Breast epithelium (tissue), 4 donors: ENCODE measurements around the gene OGA. TPM values are rescaled to one million over a fixed set of nuclear protein-coding genes. Genes with fewer than 3 reads are reported as not detected.
"Not testable (repeated sequence)": the region's sequence is repeated elsewhere in the genome, so short reads cannot be mapped to it uniquely, and the experiment has no call there.

ENCODE experiments used
- DNase-seq, 2 donors: peaks; one replicate each; pipeline ENCODE4 v3.0.0-alpha.2; 2019; ENCODE audit warnings: low spot score in 2 of 2
- H3K27ac ChIP-seq, 2 donors: fragments of 200-600 bp; sonication (generic) in 1 of 2; one replicate each; pipeline ENCODE4 v1.5.1; 2016 to 2019; ENCODE audit warnings: mild to moderate bottlenecking in 1 of 2
- H3K27me3 ChIP-seq, 2 donors: fragments of 200-600 bp; sonication (generic) in 1 of 2; one replicate each; pipeline versions ENCODE4 v1.5.1 to v1.6.0; 2017 to 2019; ENCODE audit warnings: control low read depth in 1 of 2, mild to moderate bottlenecking in 1 of 2
- H3K36me3 ChIP-seq: fragments of 200-600 bp; one replicate; pipeline ENCODE4 v1.5.1; 2019
- H3K4me1 ChIP-seq, 2 donors: fragments of 200-600 bp; sonication (generic); one replicate each; pipeline ENCODE4 v1.5.1; 2016 to 2019; ENCODE audit warnings: control low read depth in 1 of 2
- H3K4me3 ChIP-seq, 3 donors: fragments of 200-600 bp; sonication (generic); 1 replicate in 2 of 3; 2 replicates in 1 of 3; pipeline ENCODE4 v1.5.1; 2016 to 2019; ENCODE audit warnings: mild to moderate bottlenecking in 3 of 3, moderate library complexity in 2 of 3
- H3K9me3 ChIP-seq, 2 donors: fragments of 200-600 bp; sonication (generic) in 1 of 2; one replicate each; pipeline ENCODE4 v1.5.1; 2016 to 2019; ENCODE audit warnings: control low read depth in 1 of 2
- CTCF ChIP-seq, 3 donors: fragments of 450-650 bp; IDR thresholded peaks; one replicate each; pipeline ENCODE4 v1.5.1; 2016 to 2017; ENCODE audit warnings: antibody characterized with exemption in 3 of 3, mild to moderate bottlenecking in 3 of 3, moderate library complexity in 3 of 3
- POLR2A ChIP-seq: fragments of 450-650 bp; IDR thresholded peaks from one replicate; pipeline ENCODE4 v1.6.1; 2016; ENCODE audit warnings: antibody characterized with exemption, mild to moderate bottlenecking, moderate library complexity
- POLR2AphosphoS5 ChIP-seq, 3 donors: sonication (generic); formaldehyde crosslinking; IDR thresholded peaks; one replicate each; pipeline ENCODE4 v1.6.1; 2017; ENCODE audit warnings: antibody characterized with exemption in 3 of 3
- intact Hi-C: fragments of 100-400 bp; cut with DNase I; formaldehyde crosslinking; loops from one replicate; pipeline ENCODE4 v1.15.1; 2023; ENCODE audit warnings: low total_unique reads
- total RNA-seq, 3 donors: library from RNA; depleted of rRNA; stranded (reverse); fragments of >200 nt; gene quantifications; one replicate each; pipeline ENCODE4 v1.1.0, GENCODE V29; 2016

Gene OGA
- total RNA-seq, 3 donors from 2014 or later, result 169 to 200 (median 181) TPM

DNA sequence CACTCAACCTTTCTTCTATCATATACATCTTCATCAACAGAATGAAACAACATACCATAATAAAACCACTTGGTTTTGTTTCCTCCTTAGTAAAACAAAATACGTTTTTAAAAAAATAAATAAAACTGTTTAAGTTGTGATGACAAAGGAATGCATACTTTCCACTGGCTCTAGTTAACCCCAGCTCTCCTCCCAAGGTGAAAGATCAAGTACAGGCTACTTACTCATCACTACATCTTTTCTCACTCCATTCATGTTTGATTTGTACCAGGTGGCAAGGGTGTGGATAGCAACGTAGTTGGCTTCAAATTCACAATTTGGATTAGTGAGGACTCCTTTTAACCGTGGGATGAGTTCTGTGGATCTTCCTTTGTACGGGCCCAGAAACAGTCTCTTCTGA, 14.7 kb downstream of the OGA start:
- intact Hi-C loops, result no loop called here
- Histone ChIP-seq H3K4me1 (no peaks in the 10 kb centered on the region), H3K27ac (no peak overlapping the region), H3K9me3 (no peaks in the 10 kb centered on the region), H3K36me3 (peaks cover 14% of the 10 kb centered on the region), H3K4me3 (no peak overlapping the region), H3K27me3 (no peaks in the 10 kb centered on the region)
- TF ChIP-seq CTCF (IDR thresholded peaks at IDR 0.05), result no peak
- TF ChIP-seq POLR2A, result no peak
- no peak for TF ChIP-seq POLR2AphosphoS5 (IDR thresholded peaks at IDR 0.05)
- no peak for DNase-seq

- Histone ChIP-seq H3K27me3 (no peaks in the 10 kb centered on the region), H3K27ac (no peak overlapping the region), H3K36me3 (peaks cover 13% of the 10 kb centered on the region), H3K4me3 (no peak overlapping the region), H3K4me1 (no peaks in the 10 kb centered on the region), H3K9me3 (no peaks in the 10 kb centered on the region)
- no peak for DNase-seq
- TF ChIP-seq POLR2A (no peak), CTCF (IDR thresholded peaks at IDR 0.05) (no peak), POLR2AphosphoS5 (IDR thresholded peaks at IDR 0.05) (no peak)
- intact Hi-C loops, result no loop called here
These were observed 20.7 kb downstream of the OGA start for GRCh38 chr10:101797403-101798059.

GRCh38 chr10:101793526-101793925, 24.7 kb downstream of the OGA start:
- Histone ChIP-seq H3K4me1 (no peaks in the 10 kb centered on the region), H3K27me3 (no peaks in the 10 kb centered on the region), H3K9me3 (no peaks in the 10 kb centered on the region), H3K4me3 (no peak overlapping the region), H3K36me3 (peaks cover 8% of the 10 kb centered on the region), H3K27ac (no peak overlapping the region)
- intact Hi-C loops, result no loop called here
- TF ChIP-seq CTCF (IDR thresholded peaks at IDR 0.05) (no peak), POLR2AphosphoS5 (IDR thresholded peaks at IDR 0.05) (no peak), POLR2A (no peak)
- DNase-seq, result no peak

DNA sequence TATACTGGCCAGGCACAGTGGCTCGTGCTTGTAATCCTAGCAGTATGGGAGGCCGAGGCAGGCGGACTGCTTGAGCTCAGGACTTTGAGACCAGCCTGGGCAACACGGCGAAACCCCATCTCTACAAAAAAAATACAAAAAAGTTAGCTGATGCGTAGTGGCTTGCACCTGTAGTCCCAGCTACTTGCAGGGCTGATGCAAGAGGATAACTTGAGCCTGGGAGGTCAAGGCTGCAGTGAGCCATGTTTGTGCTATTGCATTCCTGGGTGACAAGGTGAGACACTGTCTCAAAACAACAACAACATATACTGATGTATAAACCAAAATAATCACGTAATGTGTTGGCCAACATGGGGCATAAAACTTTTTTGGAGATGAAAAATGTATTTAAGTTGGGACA, 28.6 kb downstream of the OGA start:
- Histone ChIP-seq H3K27ac (no peak overlapping the region), H3K27me3 (no peaks in the 10 kb centered on the region), H3K9me3 (no peaks in the 10 kb centered on the region), H3K4me1 (no peaks in the 10 kb centered on the region), H3K4me3 (no peak overlapping the region), H3K36me3 (peaks cover 8% of the 10 kb centered on the region)
- TF ChIP-seq POLR2A (no peak), CTCF (IDR thresholded peaks at IDR 0.05) (no peak), POLR2AphosphoS5 (IDR thresholded peaks at IDR 0.05) (no peak)
- intact Hi-C loops, result no loop called here
- no peak for DNase-seq

DNA sequence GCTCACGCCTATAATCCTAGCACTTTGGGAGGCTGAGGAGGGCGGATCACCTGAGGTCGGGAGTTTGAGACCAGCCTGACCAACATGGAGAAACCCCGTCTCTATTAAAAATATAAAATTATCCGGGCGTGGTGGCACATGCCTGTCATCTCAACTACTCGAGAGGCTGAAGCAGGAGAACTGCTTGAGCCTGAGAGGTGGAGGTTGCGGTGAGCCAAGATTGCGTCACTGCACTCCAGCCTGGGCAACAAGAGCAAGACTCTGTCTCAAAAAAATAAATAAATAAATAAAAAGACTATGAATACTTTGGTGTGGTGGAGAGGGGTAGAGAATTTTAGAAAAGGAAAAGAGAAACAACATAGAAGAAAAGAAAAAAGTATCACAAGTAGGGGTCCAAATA, 29.0 kb downstream of the OGA start:
- H3K27me3 ChIP-seq, DNase-seq, H3K36me3 ChIP-seq, H3K4me3 ChIP-seq, H3K27ac ChIP-seq, H3K9me3 ChIP-seq, intact Hi-C loops, H3K4me1 ChIP-seq: not testable (repeated sequence)

DNA sequence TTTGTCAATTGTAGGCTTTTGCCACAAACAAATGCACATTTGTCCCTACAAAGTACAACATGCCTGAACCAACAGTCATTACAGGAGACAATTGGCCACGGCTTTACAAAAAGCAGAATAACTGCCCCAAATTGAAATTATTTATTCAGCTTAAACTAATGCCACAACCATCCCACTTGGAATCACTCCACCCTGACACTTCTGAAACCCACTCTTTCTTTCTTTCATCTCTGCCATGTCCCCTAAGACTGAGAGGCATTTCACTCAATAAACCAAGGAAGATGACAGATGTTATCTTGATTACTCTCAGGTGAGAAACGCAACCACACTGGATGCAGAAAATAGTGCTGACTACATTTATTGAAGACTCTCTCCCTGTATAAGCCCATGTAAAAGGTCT, 32.4 kb downstream of the OGA start:
- intact Hi-C loops, result no loop called here
- no peaks in the 10 kb centered on the region for H3K27me3 ChIP-seq
- H3K27ac ChIP-seq, result no peak overlapping the region
- TF ChIP-seq POLR2A (no peak), POLR2AphosphoS5 (IDR thresholded peaks at IDR 0.05) (no peak)
- no peak overlapping the region for H3K4me3 ChIP-seq
- no peaks in the 10 kb centered on the region for H3K36me3 ChIP-seq
- peaks cover 6 to 8% of the 10 kb centered on the region in 2 donors for H3K4me1 ChIP-seq
- no peak for DNase-seq
- H3K9me3 ChIP-seq, result no peaks in the 10 kb centered on the region
